GM21717 (cell line): ENCODE data around the gene C4A.
"Not testable (repeated sequence)": the region's sequence is repeated elsewhere in the genome, so short reads cannot be mapped to it uniquely, and the experiment has no call there.

Experiments
- ATAC-seq: cut with Tn5 transposase; IDR thresholded peaks from one replicate; pipeline ENCODE4 v1.9.1; 2021; ENCODE audit warnings: mild to moderate bottlenecking, moderate library complexity; ENCODE audit not compliant: unreplicated experiment

Gene C4A

DNA sequence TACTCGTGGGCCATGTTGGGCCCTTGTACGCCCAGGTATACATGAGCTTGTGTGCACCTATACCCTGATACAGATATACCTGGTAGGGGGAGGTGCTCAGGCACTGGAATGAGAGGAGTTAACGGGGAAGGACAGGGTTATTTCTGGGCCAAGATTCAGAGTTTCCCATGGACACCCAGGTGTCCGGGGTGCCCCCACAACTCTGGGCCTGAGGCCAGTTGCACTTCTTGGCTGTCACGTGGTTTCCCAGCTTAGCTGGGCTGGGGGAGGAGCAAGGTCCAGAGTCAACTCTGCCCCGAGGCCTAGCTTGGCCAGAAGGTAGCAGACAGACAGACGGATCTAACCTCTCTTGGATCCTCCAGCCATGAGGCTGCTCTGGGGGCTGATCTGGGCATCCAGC lies at the start of gene C4A:
C4A (plus strand) TSS at position 314 of the 400 bp plus-strand sequence; CDS start at position 365, 51 bp downstream.
- not testable (repeated sequence) for ATAC-seq

DNA sequence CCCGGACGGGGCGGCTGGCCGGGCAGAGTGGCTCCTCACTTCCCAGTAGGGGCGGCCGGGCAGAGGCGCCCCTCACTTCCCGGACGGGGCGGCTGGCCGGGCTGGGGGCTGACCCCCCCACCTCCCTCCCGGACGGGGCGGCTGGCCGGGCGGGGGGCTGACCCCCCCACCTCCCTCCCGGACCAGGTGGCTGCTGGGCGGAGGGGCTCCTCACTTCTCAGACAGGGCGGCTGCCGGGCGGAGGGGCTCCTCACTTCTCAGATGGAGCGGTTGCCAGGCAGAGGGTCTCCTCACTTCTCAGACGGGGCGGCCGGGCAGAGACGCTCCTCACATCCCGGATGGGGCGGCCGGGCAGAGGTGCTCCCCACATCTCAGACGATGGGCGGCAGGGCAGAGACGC lies 49.7 kb upstream of the C4A start:
- ATAC-seq: not testable (repeated sequence)

DNA sequence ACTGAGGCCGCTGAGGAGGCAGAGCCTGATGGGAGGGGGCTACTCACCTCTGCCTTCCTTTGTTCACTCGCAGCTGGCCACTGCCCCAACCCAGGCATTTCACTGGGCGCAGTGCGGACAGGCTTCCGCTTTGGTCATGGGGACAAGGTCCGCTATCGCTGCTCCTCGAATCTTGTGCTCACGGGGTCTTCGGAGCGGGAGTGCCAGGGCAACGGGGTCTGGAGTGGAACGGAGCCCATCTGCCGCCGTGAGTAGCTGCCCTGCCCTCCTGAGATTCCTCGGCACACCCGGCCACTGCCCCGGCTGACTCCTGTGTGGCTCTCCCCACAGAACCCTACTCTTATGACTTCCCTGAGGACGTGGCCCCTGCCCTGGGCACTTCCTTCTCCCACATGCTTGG lies 48.3 kb upstream of the C4A start:
- no peak for ATAC-seq

DNA sequence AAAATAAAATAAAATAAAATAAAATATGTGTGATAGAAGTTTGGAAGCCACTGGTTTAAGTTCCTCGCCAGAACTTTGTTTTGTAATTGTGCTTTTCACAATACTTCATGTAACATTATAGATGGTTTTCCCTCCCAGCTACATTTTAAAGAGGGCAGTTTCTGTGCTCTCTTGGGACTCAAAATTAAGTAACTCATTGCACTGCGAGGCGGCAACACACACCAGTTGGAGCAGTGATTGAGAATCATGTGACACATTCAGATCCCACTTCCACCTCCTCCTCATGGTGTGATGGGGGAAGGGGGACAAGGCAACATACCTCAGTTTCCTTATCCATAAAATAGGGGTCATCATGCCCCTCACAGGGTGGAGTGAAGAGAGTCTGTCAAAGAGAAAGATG lies 46.8 kb upstream of the C4A start:
- ATAC-seq: no peak

DNA sequence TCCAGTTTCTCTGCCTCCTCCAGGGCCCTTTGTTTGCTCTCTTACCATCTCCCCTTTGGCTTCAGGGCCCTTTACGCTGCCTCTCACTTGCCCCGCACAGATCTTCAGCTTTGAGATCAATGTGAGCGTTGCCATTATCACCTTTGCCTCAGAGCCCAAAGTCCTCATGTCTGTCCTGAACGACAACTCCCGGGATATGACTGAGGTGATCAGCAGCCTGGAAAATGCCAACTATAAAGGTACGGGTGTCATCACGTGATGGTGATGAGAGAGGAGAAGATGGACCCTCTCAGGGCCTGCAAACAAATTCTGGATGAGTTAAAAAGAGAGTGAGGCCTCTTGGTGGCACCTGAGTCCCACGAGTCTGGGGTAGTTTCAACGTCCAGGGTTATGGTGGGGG lies 46.0 kb upstream of the C4A start:
- ATAC-seq: no peak

DNA sequence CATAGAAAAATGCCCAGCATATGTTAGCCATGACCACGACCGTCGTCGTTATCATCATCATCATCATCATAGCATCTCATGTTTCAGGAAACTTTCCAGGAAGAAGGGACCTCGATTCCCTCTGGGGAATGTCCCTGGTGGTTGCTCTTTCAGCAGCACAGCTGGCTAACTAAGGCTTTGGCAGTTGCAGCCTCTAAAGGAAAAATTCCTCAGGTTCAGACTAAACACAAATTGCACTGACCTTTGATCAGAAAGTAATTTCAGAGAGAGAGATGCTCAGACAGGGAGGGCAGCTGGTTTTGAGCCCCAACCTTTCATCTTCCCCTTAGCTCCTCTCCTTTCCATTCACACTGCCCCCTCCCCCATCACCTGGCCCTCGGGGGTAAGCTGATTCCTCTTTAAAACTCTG lies 41.6 kb upstream of the C4A start:
- ATAC-seq: no peak

DNA sequence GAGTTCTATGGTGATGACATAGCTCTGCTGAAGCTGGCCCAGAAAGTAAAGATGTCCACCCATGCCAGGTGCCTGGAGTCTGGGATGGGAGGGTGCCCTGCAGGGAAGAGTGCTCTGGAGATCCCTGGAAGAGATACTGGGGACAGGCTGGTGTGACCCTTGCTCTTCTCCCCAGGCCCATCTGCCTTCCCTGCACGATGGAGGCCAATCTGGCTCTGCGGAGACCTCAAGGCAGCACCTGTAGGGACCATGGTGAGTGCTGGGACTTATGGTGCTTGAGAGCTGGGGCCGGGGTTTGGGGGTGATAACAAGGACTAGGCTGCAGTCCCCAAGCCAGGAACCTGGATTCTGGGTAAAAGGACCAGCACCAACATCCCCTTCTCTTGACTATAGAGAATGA lies 38.1 kb upstream of the C4A start:
- ATAC-seq: no peak

DNA sequence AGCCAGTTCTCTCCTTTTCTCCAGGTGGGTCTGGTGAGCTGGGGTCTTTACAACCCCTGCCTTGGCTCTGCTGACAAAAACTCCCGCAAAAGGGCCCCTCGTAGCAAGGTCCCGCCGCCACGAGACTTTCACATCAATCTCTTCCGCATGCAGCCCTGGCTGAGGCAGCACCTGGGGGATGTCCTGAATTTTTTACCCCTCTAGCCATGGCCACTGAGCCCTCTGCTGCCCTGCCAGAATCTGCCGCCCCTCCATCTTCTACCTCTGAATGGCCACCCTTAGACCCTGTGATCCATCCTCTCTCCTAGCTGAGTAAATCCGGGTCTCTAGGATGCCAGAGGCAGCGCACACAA lies 36.7 kb upstream of the C4A start:
- no peak for ATAC-seq

DNA sequence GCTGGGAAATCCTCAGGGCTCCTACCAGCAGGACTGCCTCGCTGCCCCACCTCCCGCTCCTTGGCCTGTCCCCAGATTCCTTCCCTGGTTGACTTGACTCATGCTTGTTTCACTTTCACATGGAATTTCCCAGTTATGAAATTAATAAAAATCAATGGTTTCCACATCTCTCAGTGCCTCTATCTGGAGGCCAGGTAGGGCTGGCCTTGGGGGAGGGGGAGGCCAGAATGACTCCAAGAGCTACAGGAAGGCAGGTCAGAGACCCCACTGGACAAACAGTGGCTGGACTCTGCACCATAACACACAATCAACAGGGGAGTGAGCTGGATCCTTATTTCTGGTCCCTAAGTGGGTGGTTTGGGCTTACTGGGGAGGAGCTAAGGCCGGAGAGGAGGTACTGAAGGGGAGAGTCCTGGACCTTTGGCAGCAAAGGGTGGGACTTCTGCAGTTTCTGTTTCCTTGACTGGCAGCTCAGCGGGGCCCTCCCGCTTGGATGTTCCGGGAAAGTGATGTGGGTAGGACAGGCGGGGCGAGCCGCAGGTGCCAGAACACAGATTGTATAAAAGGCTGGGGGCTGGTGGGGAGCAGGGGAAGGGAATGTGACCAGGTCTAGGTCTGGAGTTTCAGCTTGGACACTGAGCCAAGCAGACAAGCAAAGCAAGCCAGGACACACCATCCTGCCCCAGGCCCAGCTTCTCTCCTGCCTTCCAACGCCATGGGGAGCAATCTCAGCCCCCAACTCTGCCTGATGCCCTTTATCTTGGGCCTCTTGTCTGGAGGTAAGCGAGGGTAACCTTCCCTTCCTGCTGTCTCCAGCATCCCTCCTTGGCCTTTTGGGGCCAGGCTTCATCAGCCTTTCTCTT lies 36.1 kb upstream of the C4A start, which contains the start of gene CFB:
CFB (plus strand) TSS at position 589 of the 863 bp plus-strand sequence; CDS start at position 716, 127 bp downstream.
- no peak for ATAC-seq

DNA sequence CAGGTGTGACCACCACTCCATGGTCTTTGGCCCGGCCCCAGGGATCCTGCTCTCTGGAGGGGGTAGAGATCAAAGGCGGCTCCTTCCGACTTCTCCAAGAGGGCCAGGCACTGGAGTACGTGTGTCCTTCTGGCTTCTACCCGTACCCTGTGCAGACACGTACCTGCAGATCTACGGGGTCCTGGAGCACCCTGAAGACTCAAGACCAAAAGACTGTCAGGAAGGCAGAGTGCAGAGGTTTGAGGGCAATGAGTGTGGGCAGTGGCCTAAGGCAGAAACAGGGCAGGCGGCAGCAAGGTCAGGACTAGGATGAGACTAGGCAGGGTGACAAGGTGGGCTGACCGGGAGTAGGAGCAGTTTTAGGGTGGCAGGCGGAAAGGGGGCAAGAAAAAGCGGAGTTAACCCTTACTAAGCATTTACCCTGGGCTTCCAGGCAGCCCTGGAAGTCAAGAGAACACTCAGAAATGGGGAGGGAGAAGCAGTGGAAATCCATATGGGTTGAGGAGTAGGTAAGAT lies 35.4 kb upstream of the C4A start:
- no peak for ATAC-seq

DNA sequence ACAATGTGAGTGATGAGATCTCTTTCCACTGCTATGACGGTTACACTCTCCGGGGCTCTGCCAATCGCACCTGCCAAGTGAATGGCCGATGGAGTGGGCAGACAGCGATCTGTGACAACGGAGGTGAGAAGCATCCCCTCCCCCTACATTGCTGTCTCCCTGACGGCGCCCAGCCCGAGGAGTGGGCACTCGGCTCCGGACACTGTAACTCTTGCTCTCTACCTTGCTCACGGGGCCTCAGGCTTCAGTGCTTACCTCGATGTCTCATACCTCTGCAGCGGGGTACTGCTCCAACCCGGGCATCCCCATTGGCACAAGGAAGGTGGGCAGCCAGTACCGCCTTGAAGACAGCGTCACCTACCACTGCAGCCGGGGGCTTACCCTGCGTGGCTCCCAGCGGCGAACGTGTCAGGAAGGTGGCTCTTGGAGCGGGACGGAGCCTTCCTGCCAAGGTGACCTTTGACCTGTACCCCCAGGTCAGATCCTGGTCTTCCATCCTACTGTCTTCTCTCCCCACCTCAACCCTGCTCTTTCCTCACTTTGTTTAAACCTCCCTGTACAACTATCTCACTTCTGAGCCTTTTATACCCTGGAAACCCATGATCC lies 34.7 kb upstream of the C4A start:
- ATAC-seq: no peak

DNA sequence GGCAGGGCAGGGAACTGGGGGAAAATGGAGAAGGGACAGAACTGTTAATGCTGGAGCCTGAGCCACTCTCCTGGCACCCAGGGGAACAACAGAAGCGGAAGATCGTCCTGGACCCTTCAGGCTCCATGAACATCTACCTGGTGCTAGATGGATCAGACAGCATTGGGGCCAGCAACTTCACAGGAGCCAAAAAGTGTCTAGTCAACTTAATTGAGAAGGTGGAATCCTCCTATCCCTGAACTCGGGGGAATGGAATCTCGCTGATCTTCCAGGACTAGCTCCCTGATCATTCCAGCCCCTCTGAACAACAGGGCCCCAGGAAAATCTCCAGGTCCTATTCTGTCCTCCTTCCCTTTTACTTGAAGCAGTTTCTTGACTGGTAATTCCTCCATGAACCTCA lies 34.0 kb upstream of the C4A start:
- no peak for ATAC-seq

DNA sequence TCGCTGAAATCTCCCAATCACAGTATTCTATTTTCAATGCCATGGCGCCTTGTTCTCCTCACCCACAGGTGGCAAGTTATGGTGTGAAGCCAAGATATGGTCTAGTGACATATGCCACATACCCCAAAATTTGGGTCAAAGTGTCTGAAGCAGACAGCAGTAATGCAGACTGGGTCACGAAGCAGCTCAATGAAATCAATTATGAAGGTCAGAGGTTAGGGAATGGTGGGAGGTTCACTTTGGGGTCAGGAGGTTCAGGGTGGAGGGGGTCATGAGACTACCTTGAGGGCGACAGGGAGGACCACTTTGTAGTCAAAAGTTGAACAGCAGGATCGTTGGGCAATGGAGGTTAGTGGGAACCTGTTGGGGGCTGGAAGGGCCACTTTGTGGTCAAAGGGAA lies 33.6 kb upstream of the C4A start:
- ATAC-seq: no peak

DNA sequence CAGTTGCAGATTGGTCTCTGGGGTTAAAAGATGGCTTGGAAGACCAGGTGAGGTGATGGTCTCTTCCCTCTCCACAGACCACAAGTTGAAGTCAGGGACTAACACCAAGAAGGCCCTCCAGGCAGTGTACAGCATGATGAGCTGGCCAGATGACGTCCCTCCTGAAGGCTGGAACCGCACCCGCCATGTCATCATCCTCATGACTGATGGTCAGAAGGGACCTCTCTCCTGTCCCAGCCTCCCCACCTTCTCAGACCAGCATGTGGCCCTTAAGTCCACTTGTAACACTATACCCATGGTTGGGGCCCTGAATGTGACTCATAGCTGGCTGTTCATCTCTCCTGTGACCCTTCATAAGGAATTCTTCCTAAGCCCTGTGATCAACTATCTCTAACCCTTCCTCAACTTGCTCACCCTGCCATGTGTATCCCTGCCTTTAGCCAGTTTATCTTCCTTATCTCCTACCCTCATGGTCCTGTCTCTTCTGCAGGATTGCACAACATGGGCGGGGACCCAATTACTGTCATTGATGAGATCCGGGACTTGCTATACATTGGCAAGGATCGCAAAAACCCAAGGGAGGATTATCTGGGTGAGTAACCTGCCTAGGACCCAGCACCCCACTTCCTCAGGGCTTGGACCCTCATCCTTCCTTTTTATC lies 33.0 kb upstream of the C4A start:
- no peak for ATAC-seq

DNA sequence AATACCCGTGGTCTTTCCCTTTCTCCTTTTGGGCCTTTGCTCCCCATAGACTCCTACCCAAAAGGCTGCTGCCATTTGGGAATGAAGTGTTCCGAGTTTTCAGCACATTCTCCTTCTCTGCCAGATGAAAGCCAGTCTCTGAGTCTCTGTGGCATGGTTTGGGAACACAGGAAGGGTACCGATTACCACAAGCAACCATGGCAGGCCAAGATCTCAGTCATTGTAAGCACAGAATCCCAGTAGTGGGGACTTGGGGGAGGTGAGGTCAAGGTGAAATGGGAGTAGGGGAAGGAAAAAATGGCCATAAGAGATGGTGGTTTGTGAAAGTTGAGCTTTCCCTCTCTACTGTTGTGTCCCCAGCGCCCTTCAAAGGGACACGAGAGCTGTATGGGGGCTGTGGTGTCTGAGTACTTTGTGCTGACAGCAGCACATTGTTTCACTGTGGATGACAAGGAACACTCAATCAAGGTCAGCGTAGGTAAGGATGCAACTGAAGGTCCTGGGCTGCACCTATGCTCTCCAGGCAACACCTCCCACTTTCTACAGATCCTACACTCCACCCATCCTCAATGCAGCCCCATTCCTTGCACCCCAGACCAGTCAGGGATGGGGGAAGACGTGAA lies 31.8 kb upstream of the C4A start:
- ATAC-seq: no peak

DNA sequence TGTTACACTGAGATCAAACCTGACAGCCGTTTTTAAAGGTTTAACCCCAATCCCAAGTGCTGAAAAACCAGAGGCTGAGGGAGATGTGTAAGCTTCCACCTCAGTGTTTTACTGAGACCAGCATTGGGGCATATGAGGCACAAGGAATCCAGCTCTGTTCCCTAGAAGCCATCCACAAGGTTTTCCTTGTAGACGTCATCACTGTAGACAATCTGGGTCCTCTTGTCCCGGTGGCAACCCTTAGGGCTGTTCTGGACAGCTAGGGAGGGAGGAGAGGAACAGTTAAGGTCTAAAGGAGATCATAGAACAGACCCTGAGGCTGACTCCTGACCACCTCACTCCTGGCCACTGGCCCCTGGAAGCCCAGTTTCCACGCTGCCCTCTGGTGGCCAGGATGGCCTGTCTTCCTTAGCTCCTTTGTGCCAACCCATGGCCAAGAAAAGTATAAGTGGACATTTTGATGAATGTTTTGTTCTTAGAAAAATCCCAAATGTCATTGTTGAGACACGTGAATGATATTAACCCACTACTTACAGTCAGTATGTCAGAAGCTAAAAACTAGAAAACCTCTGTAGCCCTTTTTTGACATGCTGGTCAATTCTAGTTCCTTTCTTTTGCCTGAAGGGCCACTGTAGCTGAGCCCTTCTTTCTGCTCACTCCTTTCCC lies 29.6 kb upstream of the C4A start:
- ATAC-seq: no peak

DNA sequence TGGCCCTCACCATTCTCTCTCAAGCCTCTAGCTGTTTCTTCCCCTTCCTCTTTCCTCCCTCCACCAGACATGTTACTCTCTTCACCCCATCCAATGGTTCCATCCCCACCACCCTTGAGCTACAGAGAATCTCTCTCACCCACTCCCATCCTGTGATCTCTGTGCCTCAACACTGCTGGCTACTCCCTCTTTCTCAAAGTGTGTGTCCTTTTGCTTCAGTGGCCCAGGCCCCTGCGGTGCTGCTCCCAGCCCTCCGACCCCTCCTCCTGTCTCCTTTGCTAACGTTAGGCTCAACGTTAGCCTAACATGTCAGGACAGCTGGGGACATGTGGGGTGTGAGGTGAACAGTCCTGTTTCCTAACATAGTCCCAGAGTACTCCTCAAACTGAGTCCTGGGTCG lies 29.0 kb upstream of the C4A start:
- no peak for ATAC-seq

DNA sequence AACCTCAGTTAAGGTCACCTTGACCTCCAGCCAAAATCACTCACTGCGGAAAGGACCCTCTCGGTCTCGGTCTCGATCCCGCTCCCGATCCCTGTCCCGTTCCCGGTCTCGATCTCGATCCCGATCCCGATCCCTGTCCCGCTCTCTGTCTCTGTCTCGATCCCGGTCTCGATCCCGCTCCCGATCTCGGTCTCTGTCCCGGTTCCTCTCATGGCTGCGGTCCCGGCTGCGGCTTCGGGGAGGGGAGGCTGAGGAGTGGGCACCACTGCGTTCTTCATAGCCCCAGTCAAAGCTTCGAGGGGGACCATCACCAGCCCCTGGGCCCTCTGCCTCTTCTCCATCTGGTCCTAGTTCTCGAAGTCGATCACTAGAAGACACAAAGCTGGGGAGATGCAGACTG lies 27.3 kb upstream of the C4A start:
- no peak for ATAC-seq

DNA sequence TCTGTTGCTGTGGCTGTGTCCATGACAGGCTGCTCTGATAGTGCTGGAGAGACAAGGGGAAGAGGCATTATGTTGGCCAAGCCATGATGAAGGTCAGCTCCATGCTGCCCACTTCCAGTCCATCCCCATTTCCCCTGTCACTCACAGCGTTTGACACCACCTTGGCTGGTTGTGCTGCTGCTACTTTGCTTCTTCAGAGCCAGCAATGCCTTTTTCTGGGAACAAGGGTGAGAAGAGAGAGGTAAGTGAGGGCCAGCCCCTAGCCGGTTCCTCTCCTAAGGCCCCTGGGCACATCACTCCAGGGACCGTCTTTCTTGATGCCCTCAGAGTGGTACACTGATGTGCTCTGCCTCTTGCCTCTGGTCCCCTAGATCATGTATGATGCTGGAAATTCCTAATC lies 25.1 kb upstream of the C4A start:
- no peak for ATAC-seq

DNA sequence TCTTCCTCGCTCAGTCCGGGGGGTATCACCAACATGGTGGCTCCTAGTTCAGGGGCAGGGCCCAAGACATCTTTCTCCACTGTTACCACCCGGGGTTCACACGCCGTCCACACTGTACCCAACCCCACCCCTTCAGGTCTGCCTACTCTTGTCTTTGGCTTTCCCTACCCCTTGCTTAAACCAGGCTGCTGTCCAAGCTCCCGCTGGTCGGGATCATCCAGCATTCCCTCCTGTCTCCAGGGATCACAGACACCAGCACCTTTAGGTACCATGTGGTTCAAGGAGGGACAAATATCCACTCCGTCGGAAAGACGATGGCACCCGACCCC lies 23.5 kb upstream of the C4A start:
- ATAC-seq: no peak
